Measurements from ENCODE around the gene COL4A1. TPM values are rescaled to one million over a fixed set of nuclear protein-coding genes. Genes with fewer than 3 reads are reported as not detected.

The COL4A1 gene
- total RNA-seq, 1 donor from 2014 or later, result 178 TPM

- peaks cover 50% of the 10 kb centered on the region for H3K4me1 ChIP-seq
- no peaks in the 10 kb centered on the region for H3K36me3 ChIP-seq
- no peak overlapping the region for H3K27ac ChIP-seq
- no peaks in the 10 kb centered on the region for H3K27me3 ChIP-seq
- H3K9me3 ChIP-seq, result peaks cover 3% of the 10 kb centered on the region
- intact Hi-C loops (cut with DNase I), result no loop called here
- no peak overlapping the region for H3K4me3 ChIP-seq
- DNase-seq (ENCODE audit: extremely low spot score in 2 of 2), result no peak
- no peak for TF ChIP-seq POLR2AphosphoS5 (IDR thresholded peaks at IDR 0.05; ENCODE audit: insufficient read depth in 1 of 2, low read depth in 1 of 2)
Observed at GRCh38 chr13:110346661-110347067, 39.7 kb upstream of the COL4A1 start.

- no peak overlapping the region for H3K4me3 ChIP-seq
- H3K27ac ChIP-seq, result peak overlapping the region; percentile 33
- no peaks in the 10 kb centered on the region for H3K27me3 ChIP-seq
- peaks cover 59% of the 10 kb centered on the region for H3K4me1 ChIP-seq
- H3K36me3 ChIP-seq, result no peaks in the 10 kb centered on the region
- intact Hi-C loops (cut with DNase I), result no loop called here
- no peak for DNase-seq (ENCODE audit: extremely low spot score in 2 of 2)
- H3K9me3 ChIP-seq, result peaks cover 3% of the 10 kb centered on the region
- TF ChIP-seq CTCF (IDR thresholded peaks at IDR 0.05) (no peak), POLR2A (IDR thresholded peaks at IDR 0.05) (no peak), POLR2AphosphoS5 (IDR thresholded peaks at IDR 0.05; ENCODE audit: insufficient read depth in 1 of 2, low read depth in 1 of 2) (no peak)
Observed at GRCh38 chr13:110345701-110346100, 38.7 kb upstream of the COL4A1 start.

- intact Hi-C loops (cut with DNase I), result no loop called here
- peaks cover 3% of the 10 kb centered on the region for H3K9me3 ChIP-seq
- no peak overlapping the region for H3K4me3 ChIP-seq
- no peaks in the 10 kb centered on the region for H3K27me3 ChIP-seq
- peak overlapping the region; percentile 33 for H3K27ac ChIP-seq
- DNase-seq (ENCODE audit: extremely low spot score in 2 of 2), result no peak
- H3K36me3 ChIP-seq, result no peaks in the 10 kb centered on the region
- peaks cover 63% of the 10 kb centered on the region for H3K4me1 ChIP-seq
- TF ChIP-seq POLR2A (IDR thresholded peaks at IDR 0.05) (no peak), CTCF (IDR thresholded peaks at IDR 0.05) (no peak), POLR2AphosphoS5 (IDR thresholded peaks at IDR 0.05; ENCODE audit: insufficient read depth in 1 of 2, low read depth in 1 of 2) (no peak)
Observed at GRCh38 chr13:110345266-110345665, 38.3 kb upstream of the COL4A1 start.

GRCh38 chr13:110344320-110344719 is 37.4 kb upstream of the COL4A1 start:
- no peaks in the 10 kb centered on the region for H3K27me3 ChIP-seq
- H3K27ac ChIP-seq, result peak overlapping the region; percentile 87
- H3K4me1 ChIP-seq, result peaks cover 72% of the 10 kb centered on the region
- no peaks in the 10 kb centered on the region for H3K36me3 ChIP-seq
- TF ChIP-seq POLR2A (IDR thresholded peaks at IDR 0.05) (no peak), POLR2AphosphoS5 (IDR thresholded peaks at IDR 0.05; ENCODE audit: insufficient read depth in 1 of 2, low read depth in 1 of 2) (no peak), CTCF (IDR thresholded peaks at IDR 0.05) (no peak)
- intact Hi-C loops (cut with DNase I), result no loop called here
- H3K9me3 ChIP-seq, result peaks cover 3% of the 10 kb centered on the region
- no peak overlapping the region for H3K4me3 ChIP-seq
- no peak for DNase-seq (ENCODE audit: extremely low spot score in 2 of 2)

- Histone ChIP-seq H3K36me3 (no peaks in the 10 kb centered on the region), H3K27me3 (no peaks in the 10 kb centered on the region), H3K27ac (peak overlapping the region; percentile 87), H3K4me1 (peaks cover 76% of the 10 kb centered on the region), H3K9me3 (peaks cover 3% of the 10 kb centered on the region), H3K4me3 (no peak overlapping the region)
- TF ChIP-seq POLR2AphosphoS5 (IDR thresholded peaks at IDR 0.05; ENCODE audit: insufficient read depth in 1 of 2, low read depth in 1 of 2) (peak; percentile 26 to 43), CTCF (IDR thresholded peaks at IDR 0.05) (no peak)
- intact Hi-C loops (cut with DNase I), result no loop called here
- DNase-seq (ENCODE audit: extremely low spot score in 2 of 2), result no peak
Observed at GRCh38 chr13:110343241-110343865, 36.4 kb upstream of the COL4A1 start.

All from vagina (tissue), 2 donors.